ENCODE results near the gene THBD.

Gene THBD

GRCh38 chr20:23078351-23079015 lies 29.0 kb upstream of the THBD start:
- ChIA-PET POLR2A (no interaction called here), CTCF (interaction anchor here (0.9 to 1.6 kb wide), 3 partner anchors 9 to 25 kb away, joined by 3 to 5 read pairs (median 4); no protein-coding TSS in a partner anchor)

GRCh38 chr20:23077277-23077676 lies 27.8 kb upstream of the THBD start:
- no peak for TF ChIP-seq ELF4 (IDR thresholded peaks at IDR 0.05)
- TF ChIP-seq CTBP1 (IDR thresholded peaks at IDR 0.05; ENCODE audit: borderline replicate concordance): no peak
- no peak for TF ChIP-seq SUZ12 (IDR thresholded peaks at IDR 0.05)
- no peak for TF ChIP-seq FOXA1 (IDR thresholded peaks at IDR 0.05)
- no peak for TF ChIP-seq LEF1 (IDR thresholded peaks at IDR 0.05; ENCODE audit: borderline replicate concordance)
- no peak for TF ChIP-seq NFRKB (IDR thresholded peaks at IDR 0.05)
- no peak for TF ChIP-seq SP1 (IDR thresholded peaks at IDR 0.05)
- no peak for TF ChIP-seq L3MBTL2 (conservative IDR thresholded peaks at IDR 0.05)
- no peak for TF ChIP-seq BHLHE40 (IDR thresholded peaks at IDR 0.05; ENCODE audit: borderline replicate concordance)
- no peak for TF ChIP-seq FOXM1 (IDR thresholded peaks at IDR 0.05; ENCODE audit: borderline replicate concordance)
- no peak for TF ChIP-seq PKNOX1 (IDR thresholded peaks at IDR 0.05)
- ChIA-PET POLR2A (interaction anchor here (1.0 kb wide), 1 partner anchor 26 kb away, joined by 4 read pairs; no protein-coding TSS in a partner anchor), CTCF (no interaction called here)
- no peak for DNase-seq (ENCODE audit: extremely low spot score)

More at GRCh38 chr20:23078351-23079015, 29.0 kb upstream of the THBD start:
- no peak for TF ChIP-seq FOXA1 (IDR thresholded peaks at IDR 0.05)
- no peak for TF ChIP-seq ARNT (IDR thresholded peaks at IDR 0.05)
- TF ChIP-seq PKNOX1 (IDR thresholded peaks at IDR 0.05): no peak
- no peak for TF ChIP-seq SUZ12 (IDR thresholded peaks at IDR 0.05)
- no peak for TF ChIP-seq FOXK2 (IDR thresholded peaks at IDR 0.05)
- TF ChIP-seq NFRKB (IDR thresholded peaks at IDR 0.05): no peak
- no peak for TF ChIP-seq SP1 (IDR thresholded peaks at IDR 0.05)
- TF ChIP-seq BHLHE40 (IDR thresholded peaks at IDR 0.05; ENCODE audit: borderline replicate concordance): no peak
- no peak for TF ChIP-seq ELF4 (IDR thresholded peaks at IDR 0.05)
- TF ChIP-seq TARDBP (IDR thresholded peaks at IDR 0.05): no peak
- TF ChIP-seq HDGF (IDR thresholded peaks at IDR 0.05; ENCODE audit: borderline replicate concordance): no peak
- TF ChIP-seq LEF1 (IDR thresholded peaks at IDR 0.05; ENCODE audit: borderline replicate concordance): no peak
- no peak for DNase-seq (ENCODE audit: extremely low spot score)

DNA sequence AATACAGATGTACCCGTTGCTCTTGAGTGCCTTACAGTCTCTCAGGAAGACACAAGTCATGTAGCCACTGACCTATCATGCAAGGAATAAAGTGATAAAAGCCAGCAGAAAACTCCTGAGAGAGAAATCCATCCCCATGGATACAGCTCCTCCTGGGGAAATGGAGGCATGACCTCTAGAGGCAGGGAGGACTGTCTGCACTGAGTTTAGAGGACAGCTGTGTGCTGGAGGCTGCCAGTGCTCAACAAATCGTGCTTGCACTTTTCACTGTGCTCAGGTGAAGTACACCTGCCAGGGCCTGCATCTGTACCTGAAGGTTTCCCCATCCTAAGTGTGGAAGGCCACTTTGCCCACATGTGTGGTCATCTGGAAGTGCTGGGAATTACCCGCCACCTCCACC lies 24.6 kb upstream of the THBD start:
- ChIA-PET POLR2A (no interaction called here), CTCF (no interaction called here)
- DNase-seq (ENCODE audit: extremely low spot score): no peak
- TF ChIP-seq LEF1 (IDR thresholded peaks at IDR 0.05; ENCODE audit: borderline replicate concordance) (no peak), NFRKB (IDR thresholded peaks at IDR 0.05) (no peak), ELF4 (IDR thresholded peaks at IDR 0.05) (no peak), TARDBP (IDR thresholded peaks at IDR 0.05) (no peak), SUZ12 (IDR thresholded peaks at IDR 0.05) (no peak), BHLHE40 (IDR thresholded peaks at IDR 0.05; ENCODE audit: borderline replicate concordance) (no peak), L3MBTL2 (conservative IDR thresholded peaks at IDR 0.05) (no peak), FOXK2 (IDR thresholded peaks at IDR 0.05) (no peak), FOXA1 (IDR thresholded peaks at IDR 0.05) (no peak), ZNF384 (IDR thresholded peaks at IDR 0.05) (no peak), ARNT (IDR thresholded peaks at IDR 0.05) (no peak), HDGF (IDR thresholded peaks at IDR 0.05; ENCODE audit: borderline replicate concordance) (no peak)

DNA sequence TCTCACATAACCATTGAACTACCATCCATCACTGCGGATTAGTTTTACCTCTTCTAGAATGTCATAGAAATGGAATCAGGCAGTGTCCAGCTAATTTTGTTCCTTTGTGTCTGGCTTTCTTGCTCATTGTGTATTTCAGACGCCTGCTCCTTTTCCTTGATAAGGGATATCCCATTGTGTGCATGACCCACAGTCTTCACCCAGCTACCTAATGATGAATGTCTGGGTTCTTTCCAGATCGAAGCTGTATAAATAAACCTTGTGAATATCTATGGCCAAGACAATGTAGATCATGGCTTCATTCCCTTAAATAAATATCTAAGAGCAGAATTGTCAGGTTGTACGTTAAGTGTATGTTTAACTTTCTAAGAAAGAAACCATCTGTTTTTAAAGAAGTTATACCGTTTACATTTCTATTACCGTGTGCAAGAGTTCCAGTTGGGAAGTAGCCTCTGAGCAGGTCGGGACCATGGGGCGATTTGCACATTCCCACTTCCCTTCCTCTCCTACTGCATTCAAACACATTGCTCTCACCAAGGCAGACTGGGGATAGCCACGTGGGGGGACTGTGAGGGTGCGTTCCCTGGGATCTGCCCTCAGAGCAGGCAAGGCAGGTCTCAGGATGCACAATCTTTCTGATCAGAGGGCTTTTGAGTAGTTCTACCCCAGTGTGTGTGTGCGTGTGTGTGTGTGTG lies 23.6 kb upstream of the THBD start:
- no peak for DNase-seq (ENCODE audit: extremely low spot score)
- TF ChIP-seq TARDBP (IDR thresholded peaks at IDR 0.05) (no peak), CTBP1 (IDR thresholded peaks at IDR 0.05; ENCODE audit: borderline replicate concordance) (no peak), SP1 (IDR thresholded peaks at IDR 0.05) (no peak), FOXM1 (IDR thresholded peaks at IDR 0.05; ENCODE audit: borderline replicate concordance) (no peak), BHLHE40 (IDR thresholded peaks at IDR 0.05; ENCODE audit: borderline replicate concordance) (no peak), ELF4 (IDR thresholded peaks at IDR 0.05) (no peak), HDGF (IDR thresholded peaks at IDR 0.05; ENCODE audit: borderline replicate concordance) (no peak), NFRKB (IDR thresholded peaks at IDR 0.05) (no peak), FOXK2 (IDR thresholded peaks at IDR 0.05) (no peak), SUZ12 (IDR thresholded peaks at IDR 0.05) (no peak), L3MBTL2 (conservative IDR thresholded peaks at IDR 0.05) (no peak), ARNT (IDR thresholded peaks at IDR 0.05) (no peak), FOXA1 (IDR thresholded peaks at IDR 0.05) (no peak), LEF1 (IDR thresholded peaks at IDR 0.05; ENCODE audit: borderline replicate concordance) (no peak), ZNF384 (IDR thresholded peaks at IDR 0.05) (no peak)
- ChIA-PET POLR2A (no interaction called here), CTCF (no interaction called here)

- TF ChIP-seq FOXA1 (IDR thresholded peaks at IDR 0.05): no peak
- TF ChIP-seq FOXM1 (IDR thresholded peaks at IDR 0.05; ENCODE audit: borderline replicate concordance): no peak
- CTCF ChIA-PET: no interaction called here
- DNase-seq (ENCODE audit: extremely low spot score): no peak
- POLR2A ChIA-PET: no interaction called here
Observed at GRCh38 chr20:23071996-23072395, 22.5 kb upstream of the THBD start.

DNA sequence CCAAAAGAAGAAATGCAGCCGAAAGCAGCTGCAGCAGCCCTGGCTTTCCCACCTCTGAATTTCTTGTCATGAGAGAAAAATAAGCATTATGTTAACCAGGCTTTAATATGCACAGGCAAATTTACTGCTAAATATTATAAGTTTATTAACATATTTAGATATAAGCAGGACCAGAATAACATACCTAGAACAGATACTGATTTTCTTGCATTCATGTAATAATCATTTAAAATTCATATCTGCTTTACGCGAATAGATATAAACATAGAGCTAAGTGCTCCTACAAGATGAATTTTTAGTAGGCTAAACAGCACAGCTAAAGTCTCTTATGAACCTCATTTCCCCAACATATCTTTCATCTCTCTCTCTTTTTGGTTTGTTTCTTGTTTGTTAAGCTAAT lies 21.9 kb upstream of the THBD start:
- ChIA-PET CTCF (no interaction called here), POLR2A (no interaction called here)
- no peak for DNase-seq (ENCODE audit: extremely low spot score)
- TF ChIP-seq PKNOX1 (IDR thresholded peaks at IDR 0.05) (no peak), SP1 (IDR thresholded peaks at IDR 0.05) (no peak), ELF4 (IDR thresholded peaks at IDR 0.05) (no peak), TARDBP (IDR thresholded peaks at IDR 0.05) (no peak), ARNT (IDR thresholded peaks at IDR 0.05) (no peak), L3MBTL2 (conservative IDR thresholded peaks at IDR 0.05) (no peak), CTBP1 (IDR thresholded peaks at IDR 0.05; ENCODE audit: borderline replicate concordance) (no peak), NFRKB (IDR thresholded peaks at IDR 0.05) (no peak), HDGF (IDR thresholded peaks at IDR 0.05; ENCODE audit: borderline replicate concordance) (no peak), FOXM1 (IDR thresholded peaks at IDR 0.05; ENCODE audit: borderline replicate concordance) (no peak)
